Mesendoderm (in vitro differentiated cells): ENCODE results near the gene AKAP6.

Experiments
- DNase-seq: peaks from one replicate; pipeline ENCODE4 v3.0.0; 2013
- H2AK5ac ChIP-seq: 2 replicates; pipeline ENCODE4 v1.6.1; 2013; ENCODE audit warnings: low read length, inconsistent platforms
- H2BK120ac ChIP-seq: 2 replicates; pipeline ENCODE4 v1.6.1; 2013; ENCODE audit warnings: low read depth, mild to moderate bottlenecking, low read length, moderate library complexity, mixed read lengths
- H2BK15ac ChIP-seq: replicated peaks from 2 replicates; pipeline ENCODE4 v1.6.1; 2013; ENCODE audit warnings: low read depth, mild to moderate bottlenecking, moderate library complexity
- H2BK5ac ChIP-seq: 2 replicates; pipeline ENCODE4 v1.6.1; 2013; ENCODE audit warnings: low read length, inconsistent platforms
- H3K18ac ChIP-seq: 2 replicates; pipeline ENCODE4 v1.6.1; 2013; ENCODE audit warnings: mild to moderate bottlenecking, low read length, mixed read lengths
- H3K23ac ChIP-seq: one replicate; pipeline ENCODE4 v1.6.1; 2013; ENCODE audit warnings: low read length
- H3K27ac ChIP-seq: 2 replicates; pipeline ENCODE4 v1.5.1; 2013; ENCODE audit warnings: low read depth, mild to moderate bottlenecking, inconsistent platforms, low read length, moderate library complexity
- H3K27me3 ChIP-seq: 2 replicates; pipeline ENCODE4 v1.6.1; 2013; ENCODE audit warnings: low read length, control low read depth, mild to moderate bottlenecking, inconsistent platforms; ENCODE audit not compliant: insufficient read depth, poor library complexity
- H3K36me3 ChIP-seq: 2 replicates; pipeline ENCODE4 v1.6.1; 2013; ENCODE audit warnings: low read length, inconsistent platforms; ENCODE audit not compliant: control insufficient read depth, insufficient read depth
- H3K4ac ChIP-seq: one replicate; pipeline ENCODE4 v1.6.1; 2013; ENCODE audit warnings: low read depth, mild to moderate bottlenecking, low read length, moderate library complexity
- H3K4me1 ChIP-seq: 2 replicates; pipeline ENCODE4 v1.6.1; 2013; ENCODE audit warnings: low read depth, low read length, inconsistent platforms; ENCODE audit not compliant: control insufficient read depth
- H3K4me2 ChIP-seq: 2 replicates; pipeline ENCODE4 v1.6.1; 2013; ENCODE audit warnings: low read length
- H3K4me3 ChIP-seq: 2 replicates; pipeline ENCODE4 v1.5.1; 2013; ENCODE audit warnings: mild to moderate bottlenecking, low read length
- H3K56ac ChIP-seq: one replicate; pipeline ENCODE4 v1.6.1; 2013; ENCODE audit warnings: low read length
- H3K79me1 ChIP-seq: 2 replicates; pipeline ENCODE4 v1.6.1; 2013; ENCODE audit warnings: low read length, inconsistent platforms
- H3K79me2 ChIP-seq: 2 replicates; pipeline ENCODE4 v1.6.1; 2013; ENCODE audit warnings: mild to moderate bottlenecking, low read length; ENCODE audit not compliant: control insufficient read depth, insufficient read depth
- H3K9ac ChIP-seq: 2 replicates; pipeline ENCODE4 v1.6.1; 2013; ENCODE audit warnings: low read length, inconsistent platforms
- H4K5ac ChIP-seq: one replicate; pipeline ENCODE4 v1.6.1; 2013; ENCODE audit warnings: low read length
- H4K8ac ChIP-seq: one replicate; pipeline ENCODE4 v1.6.1; 2013; ENCODE audit warnings: low read depth, mild to moderate bottlenecking, control low read depth, low read length, moderate library complexity
- WGBS: extraction: QIAGEN DNeasy Blood & Tissue Kit; methylation state at CpG from one replicate; pipeline ENCODE4 v1.1.7; 2013; ENCODE audit warnings: low lambda C conversion rate, missing lambda C conversion rate; ENCODE audit not compliant: insufficient coverage; ENCODE audit errors: extremely low coverage; 5-methylcytosine and 5-hydroxymethylcytosine counted together

Gene AKAP6

GRCh38 chr14:32565256-32565655, 236.2 kb downstream of the AKAP6 start:
- H3K79me1 ChIP-seq, result no peaks in the 10 kb centered on the region
- H2BK5ac ChIP-seq, result no peak overlapping the region
- H4K5ac ChIP-seq, result no peak overlapping the region
- H2AK5ac ChIP-seq, result no peak overlapping the region
- no peak for DNase-seq
- H3K27me3 ChIP-seq, result no peaks in the 10 kb centered on the region
- H3K18ac ChIP-seq, result no peak overlapping the region
- no peak overlapping the region for H3K4me2 ChIP-seq
- no peaks in the 10 kb centered on the region for H3K4me1 ChIP-seq
- no peak overlapping the region for H3K4ac ChIP-seq
- no peak overlapping the region for H3K23ac ChIP-seq
- H3K27ac ChIP-seq, result no peak overlapping the region
- H3K4me3 ChIP-seq, result no peak overlapping the region
- no peaks in the 10 kb centered on the region for H3K79me2 ChIP-seq
- H3K9ac ChIP-seq, result no peak overlapping the region
- no peak overlapping the region for H4K8ac ChIP-seq
- H3K36me3 ChIP-seq, result no peaks in the 10 kb centered on the region
- no peak overlapping the region for H2BK15ac ChIP-seq
- H2BK120ac ChIP-seq, result no peak overlapping the region
- no peak overlapping the region for H3K56ac ChIP-seq

- Histone ChIP-seq H3K9ac (no peak overlapping the region), H3K4me3 (no peak overlapping the region), H3K4ac (no peak overlapping the region), H4K5ac (no peak overlapping the region), H2BK5ac (no peak overlapping the region), H3K18ac (no peak overlapping the region), H2AK5ac (no peak overlapping the region), H2BK15ac (no peak overlapping the region), H2BK120ac (no peak overlapping the region), H3K27me3 (no peaks in the 10 kb centered on the region), H3K79me1 (no peaks in the 10 kb centered on the region), H4K8ac (no peak overlapping the region), H3K23ac (no peak overlapping the region), H3K4me1 (no peaks in the 10 kb centered on the region), H3K79me2 (no peaks in the 10 kb centered on the region), H3K27ac (no peak overlapping the region), H3K56ac (no peak overlapping the region), H3K36me3 (no peaks in the 10 kb centered on the region), H3K4me2 (no peak overlapping the region)
- no peak for DNase-seq
Observed at GRCh38 chr14:32567543-32568384, 238.7 kb downstream of the AKAP6 start.

DNA sequence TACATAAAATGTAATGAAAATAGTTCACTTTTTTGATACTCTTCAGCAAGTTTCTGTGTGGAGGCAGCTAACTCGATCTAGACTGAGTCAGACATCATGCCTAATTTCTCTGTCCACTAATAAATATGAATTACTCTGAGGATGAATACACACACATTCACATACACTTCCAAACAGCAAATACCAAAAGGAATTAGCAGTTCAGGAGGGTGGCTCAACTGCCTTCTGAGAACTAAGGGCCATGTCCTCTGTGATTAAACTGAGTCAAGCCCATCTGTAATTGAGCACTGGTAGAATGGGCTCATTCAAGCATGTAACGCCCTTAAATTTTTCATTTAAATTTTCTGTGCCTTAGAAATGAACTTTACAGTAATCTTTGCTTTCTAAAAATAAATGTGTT, 242.5 kb downstream of the AKAP6 start:
- no peak overlapping the region for H2BK120ac ChIP-seq
- H2BK15ac ChIP-seq, result no peak overlapping the region
- H3K79me2 ChIP-seq, result no peaks in the 10 kb centered on the region
- no peak overlapping the region for H3K4me3 ChIP-seq
- no peak for DNase-seq
- no peak overlapping the region for H3K27ac ChIP-seq
- H3K4ac ChIP-seq, result no peak overlapping the region
- H3K18ac ChIP-seq, result no peak overlapping the region
- no peak overlapping the region for H3K56ac ChIP-seq
- no CpG with 5 or more reads among the region's 2 CpGs for WGBS
- no peak overlapping the region for H3K23ac ChIP-seq
- H3K4me1 ChIP-seq, result no peaks in the 10 kb centered on the region
- H3K9ac ChIP-seq, result no peak overlapping the region
- H2AK5ac ChIP-seq, result no peak overlapping the region
- no peaks in the 10 kb centered on the region for H3K36me3 ChIP-seq
- H4K8ac ChIP-seq, result no peak overlapping the region
- no peak overlapping the region for H4K5ac ChIP-seq
- no peaks in the 10 kb centered on the region for H3K79me1 ChIP-seq
- H3K4me2 ChIP-seq, result no peak overlapping the region
- no peaks in the 10 kb centered on the region for H3K27me3 ChIP-seq
- no peak overlapping the region for H2BK5ac ChIP-seq

GRCh38 chr14:32571995-32572866, 243.1 kb downstream of the AKAP6 start:
- Histone ChIP-seq H3K79me2 (no peaks in the 10 kb centered on the region), H3K36me3 (no peaks in the 10 kb centered on the region), H3K4me1 (no peaks in the 10 kb centered on the region), H3K23ac (no peak overlapping the region), H3K4me3 (no peak overlapping the region), H3K9ac (no peak overlapping the region), H3K56ac (no peak overlapping the region), H2BK120ac (no peak overlapping the region), H3K18ac (no peak overlapping the region), H2BK15ac (no peak overlapping the region), H4K5ac (no peak overlapping the region), H3K4me2 (no peak overlapping the region), H4K8ac (no peak overlapping the region), H3K4ac (no peak overlapping the region), H3K27me3 (no peaks in the 10 kb centered on the region), H3K79me1 (no peaks in the 10 kb centered on the region), H2AK5ac (no peak overlapping the region), H3K27ac (no peak overlapping the region), H2BK5ac (no peak overlapping the region)
- DNase-seq, result no peak
- no CpG with 5 or more reads among the region's 7 CpGs for WGBS

DNA sequence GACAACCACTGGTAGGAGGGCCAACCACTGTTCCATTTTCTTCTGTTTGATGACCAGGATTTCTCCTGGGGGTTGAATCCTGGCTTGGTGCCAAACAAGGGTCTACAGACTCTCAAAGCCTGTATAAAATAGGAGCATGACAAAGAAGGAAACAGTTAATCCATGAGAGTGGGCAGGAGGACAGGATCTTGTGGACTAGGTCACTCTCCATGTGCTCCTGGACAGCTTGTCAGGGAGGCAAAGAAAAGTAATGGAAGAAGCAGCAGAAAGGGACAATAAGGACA, 243.7 kb downstream of the AKAP6 start:
- no peak for DNase-seq
- no peak overlapping the region for H3K18ac ChIP-seq
- H3K23ac ChIP-seq, result no peak overlapping the region
- no peaks in the 10 kb centered on the region for H3K27me3 ChIP-seq
- no peak overlapping the region for H2BK15ac ChIP-seq
- no peak overlapping the region for H2BK5ac ChIP-seq
- H3K4ac ChIP-seq, result no peak overlapping the region
- no peaks in the 10 kb centered on the region for H3K4me1 ChIP-seq
- H3K4me2 ChIP-seq, result no peak overlapping the region
- no peak overlapping the region for H3K56ac ChIP-seq
- no peaks in the 10 kb centered on the region for H3K79me1 ChIP-seq
- H3K4me3 ChIP-seq, result no peak overlapping the region
- H2AK5ac ChIP-seq, result no peak overlapping the region
- H2BK120ac ChIP-seq, result no peak overlapping the region
- H4K5ac ChIP-seq, result no peak overlapping the region
- H3K79me2 ChIP-seq, result no peaks in the 10 kb centered on the region
- H3K36me3 ChIP-seq, result no peaks in the 10 kb centered on the region
- no peak overlapping the region for H3K27ac ChIP-seq
- H3K9ac ChIP-seq, result no peak overlapping the region
- H4K8ac ChIP-seq, result no peak overlapping the region

DNA sequence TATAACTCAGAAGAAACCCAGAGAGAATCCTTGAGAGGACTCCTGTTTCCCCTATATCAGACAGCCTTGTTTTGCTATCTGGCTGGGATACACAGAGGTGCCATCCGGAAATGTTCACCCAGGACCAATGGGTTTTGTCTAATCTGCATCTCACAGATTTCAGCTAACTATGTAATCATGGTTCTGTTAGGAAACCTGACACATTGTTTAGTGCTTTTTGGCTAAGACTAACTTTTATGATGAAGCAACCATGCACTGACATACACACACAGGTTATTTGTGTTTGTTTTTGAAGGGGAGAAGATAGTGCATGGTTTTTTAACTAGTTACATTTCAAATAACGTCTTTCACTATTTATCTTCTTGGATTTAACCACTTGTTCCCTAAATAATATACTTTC, 245.2 kb downstream of the AKAP6 start:
- no peak overlapping the region for H4K5ac ChIP-seq
- H3K36me3 ChIP-seq, result no peaks in the 10 kb centered on the region
- no peak overlapping the region for H3K4ac ChIP-seq
- WGBS, result 100% methylated on average over 1 of the region's 2 CpGs
- H3K56ac ChIP-seq, result no peak overlapping the region
- no peaks in the 10 kb centered on the region for H3K27me3 ChIP-seq
- DNase-seq, result no peak
- no peak overlapping the region for H3K23ac ChIP-seq
- H3K4me3 ChIP-seq, result no peak overlapping the region
- H2BK5ac ChIP-seq, result no peak overlapping the region
- no peak overlapping the region for H3K4me2 ChIP-seq
- H2AK5ac ChIP-seq, result no peak overlapping the region
- H3K79me1 ChIP-seq, result no peaks in the 10 kb centered on the region
- H2BK15ac ChIP-seq, result no peak overlapping the region
- no peak overlapping the region for H3K9ac ChIP-seq
- no peak overlapping the region for H4K8ac ChIP-seq
- H3K79me2 ChIP-seq, result no peaks in the 10 kb centered on the region
- H3K18ac ChIP-seq, result no peak overlapping the region
- H3K27ac ChIP-seq, result no peak overlapping the region
- H2BK120ac ChIP-seq, result no peak overlapping the region
- H3K4me1 ChIP-seq, result no peaks in the 10 kb centered on the region
